Trophoblast cell (in vitro differentiated cells and primary cell): ENCODE measurements around the gene JSRP1.

Experiments
- DNase-seq, 2 donors: peaks; one replicate each; pipeline ENCODE4 v3.0.0-alpha.2; 2016
- H2AFZ ChIP-seq: 2 replicates; pipeline ENCODE4 v1.6.1; 2013; ENCODE audit warnings: low read length, moderate library complexity, mild to moderate bottlenecking; ENCODE audit not compliant: insufficient read depth, poor library complexity
- H2AK5ac ChIP-seq: 2 replicates; pipeline ENCODE4 v1.6.1; 2013; ENCODE audit warnings: mild to moderate bottlenecking, low read length
- H2BK120ac ChIP-seq: 2 replicates; pipeline ENCODE4 v1.6.1; 2013; ENCODE audit warnings: low read length, mild to moderate bottlenecking, moderate library complexity; ENCODE audit not compliant: insufficient read depth, poor library complexity
- H2BK12ac ChIP-seq: 2 replicates; pipeline ENCODE4 v1.6.1; 2013; ENCODE audit warnings: mild to moderate bottlenecking, low read length, moderate library complexity
- H2BK5ac ChIP-seq: 2 replicates; pipeline ENCODE4 v1.6.1; 2013; ENCODE audit warnings: low read length, low read depth, moderate library complexity, mild to moderate bottlenecking; ENCODE audit not compliant: poor library complexity
- H3K14ac ChIP-seq: 2 replicates; pipeline ENCODE4 v1.6.1; 2013; ENCODE audit warnings: mild to moderate bottlenecking, low read length
- H3K18ac ChIP-seq: 2 replicates; pipeline ENCODE4 v1.6.1; 2013; ENCODE audit warnings: mild to moderate bottlenecking, low read length
- H3K23ac ChIP-seq: 2 replicates; pipeline ENCODE4 v1.6.1; 2013; ENCODE audit warnings: low read length
- H3K27ac ChIP-seq: 2 replicates; pipeline ENCODE4 v1.5.1; 2013; ENCODE audit warnings: low read depth, mild to moderate bottlenecking, inconsistent platforms, low read length, moderate library complexity
- H3K27me3 ChIP-seq: 2 replicates; pipeline ENCODE4 v1.6.1; 2013; ENCODE audit warnings: inconsistent platforms, mild to moderate bottlenecking, low read length, moderate library complexity; ENCODE audit not compliant: insufficient read depth
- H3K36me3 ChIP-seq, 2 experiments: 1 replicate in 1 of 2; 2 replicates in 1 of 2; pipeline ENCODE4 v1.6.1; 2013; ENCODE audit warnings: low read length in 2 of 2, mild to moderate bottlenecking in 2 of 2, moderate library complexity in 1 of 2; ENCODE audit not compliant: insufficient read depth in 2 of 2, control insufficient read depth in 1 of 2
- H3K4ac ChIP-seq: 2 replicates; pipeline ENCODE4 v1.6.1; 2013; ENCODE audit warnings: low read depth, mild to moderate bottlenecking, low read length, moderate library complexity
- H3K4me1 ChIP-seq, 2 experiments: 1 replicate in 1 of 2; 2 replicates in 1 of 2; pipeline ENCODE4 v1.6.1; 2013; ENCODE audit warnings: low read length in 2 of 2, mild to moderate bottlenecking in 2 of 2, moderate library complexity in 1 of 2; ENCODE audit not compliant: insufficient read depth in 2 of 2, control insufficient read depth in 1 of 2
- H3K4me2 ChIP-seq: 2 replicates; pipeline ENCODE4 v1.6.1; 2013; ENCODE audit warnings: inconsistent platforms, mild to moderate bottlenecking, low read length, moderate library complexity
- H3K4me3 ChIP-seq: 2 replicates; pipeline ENCODE4 v1.5.1; 2013; ENCODE audit warnings: mild to moderate bottlenecking, low read depth, low read length, inconsistent platforms
- H3K79me1 ChIP-seq: one replicate; pipeline ENCODE4 v1.6.1; 2013; ENCODE audit warnings: low read length
- H3K79me2 ChIP-seq: 2 replicates; pipeline ENCODE4 v1.6.1; 2013; ENCODE audit warnings: low read length, mild to moderate bottlenecking; ENCODE audit not compliant: control insufficient read depth, insufficient read depth, poor library complexity
- H3K9ac ChIP-seq: 2 replicates; pipeline ENCODE4 v1.6.1; 2013; ENCODE audit warnings: mild to moderate bottlenecking, low read length
- H3K9me3 ChIP-seq: 2 replicates; pipeline ENCODE4 v1.6.1; 2013; ENCODE audit warnings: low read depth, mild to moderate bottlenecking, control low read depth, inconsistent platforms, low read length; ENCODE audit not compliant: insufficient read depth
- H4K12ac ChIP-seq: 2 replicates; pipeline ENCODE4 v1.6.1; 2013; ENCODE audit warnings: low read depth, mild to moderate bottlenecking, low read length, moderate library complexity
- H4K8ac ChIP-seq: 2 replicates; pipeline ENCODE4 v1.6.1; 2013; ENCODE audit warnings: low read depth, mild to moderate bottlenecking, low read length, moderate library complexity
- H4K91ac ChIP-seq: one replicate; pipeline ENCODE4 v1.6.1; 2013; ENCODE audit warnings: low read depth, mild to moderate bottlenecking, low read length, moderate library complexity
- WGBS: extraction: QIAGEN DNeasy Blood & Tissue Kit; methylation state at CpG from one replicate; pipeline ENCODE4 v1.1.7; 2013; ENCODE audit warnings: missing lambda C conversion rate; ENCODE audit not compliant: insufficient read length, insufficient coverage; ENCODE audit errors: extremely low coverage; 5-methylcytosine and 5-hydroxymethylcytosine counted together

Gene JSRP1

GRCh38 chr19:2252797-2253105 is 3.5 kb downstream of the JSRP1 start:
- no peak overlapping the region for H3K14ac ChIP-seq
- no peak overlapping the region for H4K12ac ChIP-seq
- H3K23ac ChIP-seq: no peak overlapping the region
- H2AK5ac ChIP-seq: no peak overlapping the region
- H2AFZ ChIP-seq: no peak overlapping the region
- H3K27ac ChIP-seq: no peak overlapping the region
- peaks cover 5% of the 10 kb centered on the region for H3K9me3 ChIP-seq
- no peak overlapping the region for H2BK120ac ChIP-seq
- H2BK12ac ChIP-seq: no peak overlapping the region
- DNase-seq: no peak
- no peak overlapping the region for H2BK5ac ChIP-seq
- H3K79me2 ChIP-seq: no peaks in the 10 kb centered on the region
- H3K4me2 ChIP-seq: peak overlapping the region; percentile 40
- no CpG with 5 or more reads among the region's 18 CpGs for WGBS
- H3K9ac ChIP-seq: no peak overlapping the region
- no peak overlapping the region for H3K18ac ChIP-seq
- no peak overlapping the region for H3K4me3 ChIP-seq
- no peak overlapping the region for H4K91ac ChIP-seq
- H4K8ac ChIP-seq: no peak overlapping the region
- H3K4me1 ChIP-seq: peaks cover 6 to 9% of the 10 kb centered on the region in 2 experiments
- no peak overlapping the region for H3K4ac ChIP-seq
- peaks cover 12 to 16% of the 10 kb centered on the region in 2 experiments for H3K36me3 ChIP-seq
- H3K79me1 ChIP-seq: no peaks in the 10 kb centered on the region
- peaks cover 4% of the 10 kb centered on the region for H3K27me3 ChIP-seq

GRCh38 chr19:2252055-2252796 is 4.0 kb downstream of the JSRP1 start:
- peaks cover 6 to 9% of the 10 kb centered on the region in 2 experiments for H3K4me1 ChIP-seq
- H2AK5ac ChIP-seq: no peak overlapping the region
- peaks cover 4% of the 10 kb centered on the region for H3K27me3 ChIP-seq
- H3K79me1 ChIP-seq: no peaks in the 10 kb centered on the region
- no peak overlapping the region for H3K27ac ChIP-seq
- no peak overlapping the region for H2BK120ac ChIP-seq
- no peak overlapping the region for H2BK5ac ChIP-seq
- H2AFZ ChIP-seq: no peak overlapping the region
- H4K8ac ChIP-seq: no peak overlapping the region
- no peak overlapping the region for H3K23ac ChIP-seq
- no peaks in the 10 kb centered on the region for H3K79me2 ChIP-seq
- no peak overlapping the region for H4K12ac ChIP-seq
- no peak overlapping the region for H3K4me2 ChIP-seq
- H4K91ac ChIP-seq: no peak overlapping the region
- peaks cover 5% of the 10 kb centered on the region for H3K9me3 ChIP-seq
- DNase-seq: no peak
- no peak overlapping the region for H2BK12ac ChIP-seq
- H3K4ac ChIP-seq: no peak overlapping the region
- no peak overlapping the region for H3K14ac ChIP-seq
- H3K4me3 ChIP-seq: no peak overlapping the region
- H3K18ac ChIP-seq: no peak overlapping the region
- H3K9ac ChIP-seq: no peak overlapping the region
- peaks cover 18 to 21% of the 10 kb centered on the region in 2 experiments for H3K36me3 ChIP-seq
- no CpG with 5 or more reads among the region's 74 CpGs for WGBS

GRCh38 chr19:2251106-2252054 is 4.8 kb downstream of the JSRP1 start:
- H2AK5ac ChIP-seq: no peak overlapping the region
- no CpG with 5 or more reads among the region's 125 CpGs for WGBS

GRCh38 chr19:2250766-2251105 is 5.5 kb downstream of the JSRP1 start:
- no peak overlapping the region for H4K91ac ChIP-seq
- H3K79me2 ChIP-seq: no peaks in the 10 kb centered on the region
- H3K18ac ChIP-seq: no peak overlapping the region
- no peak overlapping the region for H2BK5ac ChIP-seq
- H4K8ac ChIP-seq: no peak overlapping the region
- peaks cover 33 to 36% of the 10 kb centered on the region in 2 experiments for H3K36me3 ChIP-seq
- H3K14ac ChIP-seq: no peak overlapping the region
- no peak overlapping the region for H4K12ac ChIP-seq
- WGBS: no CpG with 5 or more reads among the region's 40 CpGs
- no peak overlapping the region for H3K4ac ChIP-seq
- H3K4me3 ChIP-seq: no peak overlapping the region
- H3K27me3 ChIP-seq: peaks cover 4% of the 10 kb centered on the region
- no peaks in the 10 kb centered on the region for H3K79me1 ChIP-seq
- H3K9me3 ChIP-seq: peaks cover 5% of the 10 kb centered on the region
- peaks cover 6 to 9% of the 10 kb centered on the region in 2 experiments for H3K4me1 ChIP-seq
- H3K23ac ChIP-seq: no peak overlapping the region
- H2AK5ac ChIP-seq: no peak overlapping the region
- H2BK120ac ChIP-seq: no peak overlapping the region
- no peak overlapping the region for H3K27ac ChIP-seq
- no peak overlapping the region for H2BK12ac ChIP-seq
- no peak overlapping the region for H2AFZ ChIP-seq
- DNase-seq: no peak
- no peak overlapping the region for H3K4me2 ChIP-seq
- H3K9ac ChIP-seq: no peak overlapping the region

More at GRCh38 chr19:2251106-2252054, 4.8 kb downstream of the JSRP1 start:
- H3K4me2 ChIP-seq: no peak overlapping the region
- H2BK12ac ChIP-seq: no peak overlapping the region
- H2AFZ ChIP-seq: no peak overlapping the region
- H3K27ac ChIP-seq: no peak overlapping the region
- H3K14ac ChIP-seq: no peak overlapping the region
- H4K91ac ChIP-seq: no peak overlapping the region
- H3K79me1 ChIP-seq: no peaks in the 10 kb centered on the region
- H3K4ac ChIP-seq: no peak overlapping the region
- H2BK5ac ChIP-seq: no peak overlapping the region
- no peak overlapping the region for H4K8ac ChIP-seq
- peaks cover 5% of the 10 kb centered on the region for H3K9me3 ChIP-seq
- no peak overlapping the region for H3K23ac ChIP-seq
- H3K9ac ChIP-seq: no peak overlapping the region
- H2BK120ac ChIP-seq: no peak overlapping the region
- peak overlapping the region; percentile 34 for H3K4me3 ChIP-seq
- H4K12ac ChIP-seq: no peak overlapping the region
- peaks cover 4% of the 10 kb centered on the region for H3K27me3 ChIP-seq
- no peaks in the 10 kb centered on the region for H3K79me2 ChIP-seq
- peak in 1 of 2 donors; percentile 61 for DNase-seq
- no peak overlapping the region for H3K18ac ChIP-seq
- H3K4me1 ChIP-seq: peaks cover 6 to 9% of the 10 kb centered on the region in 2 experiments
- H3K36me3 ChIP-seq: peaks cover 26 to 29% of the 10 kb centered on the region in 2 experiments
